GM23248 (cell line): ENCODE results near the gene ERBB4.
"Not testable (repeated sequence)": the region's sequence is repeated elsewhere in the genome, so short reads cannot be mapped to it uniquely, and the experiment has no call there.

Experiments used
- EZH2 ChIP-seq: fragments of 200-600 bp; sonication (generic); IDR thresholded peaks from 2 replicates; pipeline ENCODE4 v1.6.1; 2018; ENCODE audit warnings: antibody characterized with exemption, mild to moderate bottlenecking; ENCODE audit not compliant: insufficient read depth, poor library complexity, severe bottlenecking
- EZH2phosphoT487 ChIP-seq: fragments of 200-600 bp; sonication (generic); IDR thresholded peaks from 2 replicates; pipeline ENCODE4 v1.6.1; 2018; ENCODE audit warnings: antibody characterized with exemption, moderate library complexity, mild to moderate bottlenecking, low read depth; ENCODE audit not compliant: insufficient read depth

DNA sequence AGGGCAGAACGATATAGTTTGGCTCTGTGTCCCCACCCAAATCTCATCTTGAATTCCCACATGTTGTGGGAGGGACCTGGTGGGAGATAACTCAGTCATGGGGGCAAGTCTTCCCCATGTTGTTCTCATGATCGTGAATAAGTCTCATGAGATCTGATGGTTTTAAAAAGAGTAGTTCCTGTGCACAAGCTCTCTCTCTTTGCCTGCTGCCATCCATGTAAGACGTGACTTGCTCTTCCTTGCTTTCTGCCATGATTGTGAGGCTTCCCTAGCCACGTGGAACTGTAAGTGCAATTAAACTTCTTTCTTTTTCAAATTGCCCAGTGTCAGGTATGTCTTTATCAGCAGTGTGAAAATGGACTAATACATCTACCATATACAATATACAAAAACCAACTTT is 76.9 kb downstream of the ERBB4 start:
- TF ChIP-seq EZH2phosphoT487, EZH2: not testable (repeated sequence)
